ENCODE measurements around the gene NCS1.
A peak's percentile ranks its signal among the peaks of the same experiment; 100 is the strongest.

Gene NCS1

DNA sequence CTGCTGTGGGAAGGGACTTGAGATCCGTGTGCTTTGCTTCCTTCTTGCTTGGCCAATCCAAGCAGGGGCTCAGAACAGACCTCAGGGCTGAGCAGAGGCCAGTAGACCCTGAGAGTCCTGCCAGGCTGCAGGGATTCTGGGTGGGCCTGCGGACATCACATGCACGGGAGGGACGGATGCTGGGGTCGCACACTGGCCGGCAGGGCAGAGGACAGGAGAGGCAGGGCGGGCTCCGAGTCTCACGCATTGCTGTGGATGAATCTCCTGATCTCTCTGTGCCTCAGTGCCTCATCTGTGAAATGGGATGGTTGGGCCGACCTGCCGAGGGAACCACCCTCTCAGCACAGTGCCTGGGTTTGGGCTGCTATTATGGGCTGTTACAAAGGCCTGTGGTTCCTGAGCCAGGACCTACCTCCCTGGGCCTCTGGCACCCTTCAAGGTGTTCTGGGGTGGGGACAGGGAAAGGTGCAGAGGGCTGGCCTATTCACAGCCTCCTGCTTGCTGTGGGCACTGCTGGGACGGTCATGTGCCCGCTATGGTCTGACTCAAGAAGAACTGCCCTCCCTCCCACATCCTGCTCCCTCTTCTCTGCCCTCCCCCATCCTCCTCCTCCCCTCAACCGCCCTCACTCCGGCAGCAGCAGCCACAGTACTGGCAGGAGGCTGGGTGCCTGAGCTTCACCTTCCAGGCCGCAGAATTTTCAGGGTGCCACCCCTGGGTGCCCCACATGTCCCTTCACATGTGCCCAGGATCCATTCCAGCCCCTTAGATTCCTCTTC, 43.3 kb downstream of the NCS1 start:
- no peak for DNase-seq

DNA sequence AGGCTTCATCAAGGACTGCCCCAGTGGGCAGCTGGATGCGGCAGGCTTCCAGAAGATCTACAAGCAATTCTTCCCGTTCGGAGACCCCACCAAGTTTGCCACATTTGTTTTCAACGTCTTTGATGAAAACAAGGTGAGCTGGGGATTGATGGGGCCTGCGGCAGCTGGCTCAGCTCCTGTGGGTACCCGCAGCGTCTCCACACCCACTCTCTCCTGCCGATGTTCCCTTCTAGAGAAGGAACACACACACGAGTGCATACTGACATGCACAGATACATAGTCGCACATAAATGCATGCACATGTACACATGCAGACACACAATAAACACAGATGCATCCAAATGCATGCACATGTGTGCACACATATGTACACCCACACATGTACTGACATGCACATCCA, 45.6 kb downstream of the NCS1 start:
- no peak for DNase-seq

DNA sequence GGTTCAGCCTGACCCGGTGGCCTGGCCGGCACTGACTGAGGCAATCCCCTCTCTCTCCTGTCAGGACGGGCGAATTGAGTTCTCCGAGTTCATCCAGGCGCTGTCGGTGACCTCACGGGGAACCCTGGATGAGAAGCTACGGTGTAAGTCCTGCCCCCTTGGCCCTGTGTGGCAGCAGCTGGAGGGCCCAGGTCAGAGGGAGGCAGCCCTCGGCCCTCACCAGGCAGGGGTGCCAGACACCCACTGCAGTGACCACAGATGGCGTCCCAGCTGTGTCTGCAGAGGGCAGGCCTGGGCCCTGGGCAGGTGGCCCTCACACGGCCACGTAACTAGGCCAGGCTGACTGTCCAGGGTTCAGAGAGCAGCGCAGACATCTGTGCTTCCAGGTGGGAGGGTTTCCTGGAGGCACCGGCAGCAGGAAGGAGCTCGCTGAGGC, 47.5 kb downstream of the NCS1 start:
- no peak for DNase-seq

DNA sequence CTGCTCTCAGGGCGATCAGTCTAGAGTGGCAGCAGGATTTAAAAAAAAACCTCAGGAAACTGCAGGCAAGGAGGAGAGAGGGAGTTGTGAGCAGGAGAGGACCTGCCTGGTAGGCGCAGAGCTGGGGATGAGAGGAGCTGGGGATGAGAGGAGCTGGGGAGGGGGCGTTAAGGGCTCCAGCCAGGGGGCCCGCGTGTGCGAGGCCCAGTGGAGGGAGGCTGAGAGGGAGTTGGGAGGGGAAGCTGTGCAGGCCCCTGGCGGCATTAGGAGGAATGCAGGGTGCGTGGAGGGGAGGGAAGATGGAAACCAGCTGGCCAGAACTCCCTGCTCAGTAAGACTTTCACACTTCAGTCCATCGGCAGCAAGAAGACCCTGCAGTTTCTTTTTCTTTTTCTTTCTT, 48.1 kb downstream of the NCS1 start:
- DNase-seq: no peak

DNA sequence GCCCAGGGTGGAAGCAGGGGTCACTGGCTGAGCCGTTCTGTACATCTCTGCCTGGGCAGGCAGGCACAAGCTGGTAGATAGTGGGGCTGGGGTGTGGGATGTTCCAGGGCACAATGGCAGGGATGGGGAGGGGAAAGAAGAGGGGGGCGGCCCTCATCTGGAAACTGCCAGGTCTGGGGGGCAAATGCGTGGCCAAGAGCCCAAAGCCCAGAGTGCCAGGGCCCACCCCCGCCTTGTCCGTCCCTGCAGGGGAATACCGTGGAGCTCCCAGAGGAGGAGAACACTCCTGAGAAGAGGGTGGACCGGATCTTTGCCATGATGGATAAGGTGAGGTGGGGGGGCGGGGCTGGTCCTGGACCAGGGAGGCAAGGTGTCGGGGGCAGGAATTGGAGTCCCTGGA, 50.6 kb downstream of the NCS1 start:
- DNase-seq: no peak

DNA sequence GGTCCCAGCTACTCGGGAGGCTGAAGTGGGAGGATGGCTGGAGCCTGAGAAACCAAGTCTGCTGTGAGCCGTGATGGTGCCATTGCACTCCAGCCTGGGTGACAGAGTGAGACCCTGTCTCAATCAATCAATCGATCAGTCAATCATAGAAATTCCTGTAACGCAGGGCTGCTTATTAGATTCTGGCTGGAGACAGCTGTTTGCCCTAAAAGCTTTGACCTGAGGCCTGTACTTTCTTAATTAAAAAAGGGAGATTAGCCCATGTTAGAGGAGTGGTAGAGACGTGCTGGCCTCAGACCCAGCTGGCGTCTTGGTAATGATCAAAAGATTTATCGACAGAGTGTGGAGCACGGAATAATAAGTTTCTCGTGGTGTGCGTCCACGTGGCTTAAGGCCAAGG, 52.9 kb downstream of the NCS1 start:
- DNase-seq: no peak

DNA sequence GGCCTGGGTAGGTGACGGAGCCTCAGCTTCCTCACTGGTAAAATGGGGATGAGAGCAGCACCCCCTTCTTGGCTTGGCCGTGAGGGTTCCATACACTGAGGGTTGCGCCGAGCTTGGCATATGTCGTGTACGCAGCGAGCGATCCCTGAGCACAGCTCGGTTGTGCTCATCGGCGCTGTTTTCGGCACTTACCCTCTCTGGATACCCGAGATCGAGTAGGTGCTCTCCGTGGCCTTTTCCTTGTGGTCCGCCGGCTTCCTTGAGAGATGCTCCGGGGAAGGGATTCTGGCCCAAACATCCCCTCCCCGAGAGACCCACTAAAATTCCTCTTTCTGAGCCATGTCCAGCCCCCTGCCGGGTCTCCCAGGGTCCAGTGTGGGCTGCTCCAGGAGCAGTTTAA, 53.4 kb downstream of the NCS1 start:
- DNase-seq: no peak

DNA sequence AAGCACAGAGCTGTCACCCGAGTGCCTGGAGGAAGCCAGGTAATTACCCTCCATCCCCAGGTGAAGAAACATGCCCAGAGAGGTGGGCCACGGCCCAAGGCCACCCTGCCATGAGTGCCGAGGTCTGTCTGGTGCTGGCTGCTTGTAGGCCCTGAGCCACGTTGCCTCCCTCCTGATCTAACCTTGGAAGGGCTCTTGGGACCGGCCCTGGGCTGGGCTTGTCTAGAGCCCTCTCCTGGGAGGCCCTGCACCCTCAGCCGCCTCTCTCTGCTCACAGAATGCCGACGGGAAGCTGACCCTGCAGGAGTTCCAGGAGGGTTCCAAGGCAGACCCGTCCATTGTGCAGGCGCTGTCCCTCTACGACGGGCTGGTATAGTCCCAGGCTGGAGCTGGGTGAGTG, 53.9 kb downstream of the NCS1 start:
- no peak for DNase-seq

DNA sequence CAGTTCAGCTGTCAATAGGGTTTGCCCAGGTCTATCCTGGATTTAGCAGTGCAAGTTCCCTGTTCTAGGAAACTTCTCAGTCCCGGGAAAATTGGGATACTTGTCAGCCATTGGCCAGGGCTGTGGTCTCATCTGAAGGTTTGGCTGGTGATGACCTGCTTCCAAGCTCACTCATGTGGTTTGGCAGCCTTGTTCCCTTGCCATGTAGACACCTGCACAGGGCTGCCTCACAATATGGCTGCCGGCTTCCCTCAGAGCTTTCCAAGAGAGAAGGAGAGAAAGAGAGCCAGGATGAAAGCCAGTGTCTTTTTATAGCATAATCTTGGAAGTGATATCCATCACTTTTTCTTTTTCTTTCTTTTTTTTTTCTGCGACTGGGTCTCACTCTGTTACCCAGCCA, 55.6 kb downstream of the NCS1 start:
- DNase-seq: no peak

DNA sequence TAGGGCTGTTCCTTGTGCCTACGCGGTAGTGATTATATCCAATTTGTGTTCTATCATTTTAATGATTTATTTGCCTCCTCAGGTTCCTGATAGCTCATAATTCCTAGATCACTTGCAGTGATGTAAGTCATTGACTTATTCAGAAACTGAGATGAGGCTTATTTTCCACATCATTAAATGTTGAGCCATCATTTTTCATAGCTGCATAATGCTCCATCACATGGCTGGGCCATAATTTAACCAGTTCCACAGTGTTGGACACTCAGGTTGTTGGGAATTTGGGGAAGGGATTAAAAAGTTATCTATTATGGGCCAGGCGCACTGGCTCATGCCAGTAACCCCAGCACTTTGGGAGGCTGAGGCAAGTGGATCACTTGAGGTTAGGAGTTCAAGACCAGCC, 57.6 kb downstream of the NCS1 start:
- no peak for DNase-seq

DNA sequence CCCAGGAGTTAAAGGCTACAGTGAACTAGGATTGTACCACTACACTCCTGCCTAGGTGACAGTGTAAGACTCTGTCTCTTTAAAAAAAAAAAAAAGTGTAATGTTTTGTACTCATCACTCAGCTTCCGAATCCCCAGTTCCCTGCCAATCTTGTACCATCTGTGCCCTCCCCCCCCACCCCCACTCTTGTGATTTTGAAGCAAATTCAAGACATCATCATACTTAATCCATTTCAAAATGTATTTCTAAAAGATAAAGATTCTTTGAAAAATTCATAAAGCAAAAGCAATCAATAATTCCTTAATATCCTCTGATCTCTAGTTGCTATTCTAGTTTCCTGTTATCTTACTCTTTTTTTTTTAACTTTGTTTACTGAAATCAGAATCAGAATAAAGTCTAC, 58.4 kb downstream of the NCS1 start:
- no peak for DNase-seq

DNA sequence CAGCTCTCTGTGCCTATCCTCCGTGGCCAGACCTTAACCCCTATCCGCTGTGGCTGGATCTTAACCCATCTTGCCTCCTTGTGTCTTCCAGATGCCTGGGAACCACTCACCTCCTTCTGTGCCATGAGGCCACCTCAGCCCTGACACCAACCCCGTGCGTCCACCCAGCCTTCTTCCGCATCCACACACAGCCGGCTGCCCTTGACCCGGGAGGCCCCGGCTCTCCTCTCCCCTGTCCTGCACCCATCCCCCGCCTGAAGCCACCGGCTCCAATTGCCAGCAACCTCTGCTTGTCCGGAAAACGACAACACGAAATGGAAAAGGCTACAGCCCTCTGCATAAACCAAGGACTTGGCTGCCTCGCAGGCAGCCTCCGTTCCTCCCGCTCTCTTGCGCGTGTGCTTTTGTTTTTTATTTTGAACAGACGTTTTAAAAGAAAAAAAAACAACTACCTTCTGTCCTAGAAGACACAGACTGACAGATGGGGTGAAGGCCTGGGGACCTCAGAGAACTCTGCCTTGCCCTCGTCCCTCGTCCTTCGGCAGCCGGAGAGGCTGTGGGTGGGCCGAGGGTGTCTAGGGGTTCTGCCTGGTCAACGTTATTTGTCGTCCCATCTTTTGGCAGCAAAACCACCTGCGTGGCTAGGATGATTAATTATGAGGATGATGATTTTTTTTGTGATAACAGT, 60.8 kb downstream of the NCS1 start:
- DNase-seq: no peak

DNA sequence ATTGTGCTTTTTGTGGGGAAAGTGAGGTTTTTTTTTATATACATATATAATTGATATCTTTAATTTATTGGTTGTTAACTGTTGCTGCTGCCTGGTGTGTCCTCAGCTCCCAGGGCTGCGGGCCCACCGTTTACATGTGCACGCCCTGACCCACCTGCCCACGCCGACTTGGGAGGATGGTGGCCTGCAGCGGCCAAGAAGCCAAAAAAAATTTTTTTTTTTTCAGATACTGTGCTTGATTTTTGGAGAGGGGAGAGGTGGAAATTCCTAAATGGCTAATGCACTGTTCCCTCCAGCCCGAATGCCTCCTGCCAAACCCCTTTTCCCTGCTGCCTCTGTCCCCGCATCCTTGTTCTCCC, 61.4 kb downstream of the NCS1 start:
- DNase-seq: no peak

DNA sequence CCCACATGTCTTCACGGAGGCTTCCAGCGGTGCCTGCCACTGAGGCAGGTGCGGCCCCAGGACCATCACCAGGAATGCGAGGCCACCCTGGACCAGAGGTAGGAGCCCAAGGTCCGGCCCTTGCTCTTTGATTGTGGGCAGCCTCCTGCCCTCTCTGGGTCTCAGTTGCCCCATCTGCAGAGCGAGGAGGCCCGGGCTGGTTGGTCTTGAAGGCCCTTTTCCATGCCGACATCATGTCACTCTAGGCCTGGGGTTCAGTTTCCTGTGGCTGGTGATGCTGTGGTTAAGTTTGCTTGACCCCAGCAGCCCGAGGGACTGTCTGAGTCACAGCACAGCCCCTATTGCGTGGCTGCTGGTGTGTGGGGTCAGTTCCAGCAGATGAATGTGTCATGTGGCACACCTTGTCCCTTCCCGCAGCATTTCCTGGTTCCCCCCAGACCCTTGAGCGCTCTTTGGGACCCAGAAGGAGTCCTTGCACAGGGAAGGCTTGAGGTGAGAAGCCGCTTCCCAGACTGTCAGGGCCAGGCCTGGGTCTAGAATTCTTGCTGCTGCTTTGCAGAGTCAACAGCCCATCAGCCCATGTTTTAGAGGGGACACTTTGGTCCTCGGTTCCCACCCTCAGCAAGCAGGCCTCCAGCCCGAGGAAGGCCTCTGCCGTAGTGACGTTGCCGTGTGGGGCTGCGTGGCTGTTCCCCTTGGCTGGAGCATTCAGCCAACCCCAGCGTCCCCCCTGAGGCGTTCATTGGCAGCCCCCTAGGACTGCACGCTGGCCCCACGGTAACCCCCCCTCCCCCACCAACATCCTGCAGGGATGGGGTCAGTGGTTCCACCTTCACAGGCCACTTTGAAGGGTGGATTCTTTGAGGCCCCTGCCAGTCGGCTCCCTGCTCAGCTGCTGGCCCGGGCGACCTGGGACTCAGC, 62.4 kb downstream of the NCS1 start:
- no peak for DNase-seq

DNA sequence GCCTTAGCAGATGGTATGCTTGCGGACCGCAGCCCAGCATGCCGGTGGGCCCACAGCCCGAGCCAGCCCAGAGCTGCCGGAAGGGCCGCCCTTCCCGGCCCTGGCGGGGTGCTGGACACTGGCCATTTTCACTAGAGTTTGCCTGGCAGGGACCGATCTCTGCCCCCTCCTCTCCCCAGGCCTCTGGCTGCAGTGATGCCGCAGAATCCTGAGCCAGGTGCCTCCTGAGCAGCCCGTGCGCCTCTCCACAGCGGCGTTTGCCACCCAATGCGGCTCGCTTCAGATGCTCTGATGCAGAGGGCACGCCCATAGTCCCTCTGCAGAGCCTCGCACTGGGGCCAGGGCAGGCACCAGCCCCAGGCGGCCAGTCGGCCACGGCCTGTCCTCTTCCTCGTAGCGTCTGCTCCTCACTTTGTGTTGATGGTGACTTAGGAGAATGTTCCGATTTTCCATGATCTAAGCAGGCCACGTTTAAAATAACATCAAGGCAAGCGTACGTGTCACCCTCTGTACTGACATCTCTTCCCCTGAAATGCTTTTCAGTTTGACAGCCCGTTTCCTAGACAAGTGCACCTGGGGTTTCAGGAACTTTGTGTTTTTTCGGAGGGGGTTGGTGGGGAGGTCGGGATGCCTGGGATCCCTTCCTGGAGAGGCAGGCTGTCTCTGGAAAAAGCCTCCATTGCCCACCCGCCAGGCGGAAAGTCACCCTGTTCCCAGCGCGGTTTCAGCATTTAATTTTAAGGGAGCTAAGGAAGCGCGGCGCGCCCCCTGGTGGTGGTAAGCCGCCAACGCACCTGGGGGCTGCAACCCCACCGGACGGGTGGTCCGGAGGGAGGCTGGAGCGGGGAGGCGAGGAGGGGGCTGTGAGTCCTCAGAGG, 63.6 kb downstream of the NCS1 start:
- DNase-seq: peak; percentile 90

DNA sequence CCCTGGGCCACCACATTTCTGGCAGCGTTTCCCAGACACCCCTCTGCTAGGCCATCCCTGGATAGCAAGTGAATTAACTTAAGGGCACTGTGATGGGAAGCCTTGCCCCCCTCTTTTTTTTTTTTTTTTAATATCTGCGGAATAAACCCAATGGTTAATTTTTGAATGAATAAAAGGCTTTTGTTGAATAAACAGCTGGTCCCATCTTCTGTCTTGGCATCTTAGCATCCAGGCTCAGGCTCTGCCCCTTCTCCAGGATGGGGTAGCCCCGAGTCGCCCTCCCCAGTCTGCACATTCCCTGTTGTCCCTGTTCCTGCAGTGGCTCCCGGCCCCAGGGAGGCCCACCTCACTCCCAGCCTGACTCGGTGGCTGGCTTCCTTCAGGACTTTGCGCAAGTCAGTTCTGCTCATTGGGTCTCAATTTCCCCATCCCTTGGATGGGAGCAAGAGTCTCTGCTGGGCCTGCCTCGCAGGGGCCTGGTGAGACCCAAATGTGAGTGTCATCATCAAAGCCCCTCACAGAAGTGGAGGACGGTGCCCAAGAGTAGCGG, 64.3 kb downstream of the NCS1 start:
- DNase-seq: no peak

DNA sequence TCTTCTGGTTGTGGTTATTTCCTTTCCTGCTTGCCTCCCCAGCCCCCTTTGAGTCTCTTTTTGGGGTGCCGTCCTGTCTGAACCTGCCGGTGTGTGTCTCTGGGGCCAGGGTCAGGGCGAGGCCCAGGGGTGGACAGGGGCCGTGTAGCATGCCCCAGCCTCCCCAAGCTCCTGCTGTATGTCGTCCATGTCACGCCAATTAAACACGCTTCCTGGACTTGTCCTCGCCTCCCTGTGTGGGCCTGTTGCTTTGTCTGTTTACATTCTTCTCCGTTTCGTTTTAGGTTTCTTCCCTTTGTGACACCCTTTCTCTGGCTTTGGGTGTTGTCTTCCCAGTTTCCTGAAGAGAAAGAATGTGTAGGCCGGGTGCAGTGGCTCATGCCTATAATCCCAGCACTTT, 64.9 kb downstream of the NCS1 start:
- DNase-seq: no peak

DNA sequence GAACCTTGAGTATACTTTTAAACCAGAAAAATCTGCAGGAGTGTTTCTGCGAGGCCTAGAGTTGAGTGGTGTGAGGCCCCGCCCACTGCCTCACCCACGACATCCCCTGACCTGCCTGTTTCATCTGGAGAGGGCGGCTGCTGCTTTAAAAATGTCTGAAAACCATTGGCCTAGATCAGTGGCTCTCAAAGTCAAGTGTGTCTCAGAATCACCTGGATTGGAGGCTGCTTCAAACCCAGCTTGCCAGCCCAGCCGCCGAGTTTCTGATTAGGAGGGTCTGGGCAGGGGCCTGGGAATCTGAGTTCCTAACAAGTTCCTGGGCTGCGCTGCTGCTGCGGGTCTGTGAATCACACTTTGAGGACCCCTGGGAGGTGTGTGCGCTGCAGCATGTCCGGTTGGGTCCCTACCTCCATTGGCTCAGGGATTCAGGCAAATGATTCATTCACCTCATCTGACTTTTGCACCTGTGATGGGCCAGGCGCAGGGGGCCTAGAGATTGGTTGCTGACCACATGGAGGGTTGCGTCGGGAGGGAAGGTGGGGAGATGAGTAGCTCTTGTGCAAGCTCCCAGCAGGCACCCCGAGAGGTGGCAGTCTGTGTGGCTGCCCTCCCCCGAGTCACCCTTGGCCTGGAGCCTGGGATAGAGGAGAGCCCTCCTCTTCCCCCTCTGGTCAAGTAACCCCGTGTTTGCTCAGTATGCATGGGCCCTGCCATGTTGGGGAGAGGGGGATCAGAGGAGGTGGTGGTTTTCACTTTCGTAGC, 65.7 kb downstream of the NCS1 start:
- DNase-seq: no peak

DNA sequence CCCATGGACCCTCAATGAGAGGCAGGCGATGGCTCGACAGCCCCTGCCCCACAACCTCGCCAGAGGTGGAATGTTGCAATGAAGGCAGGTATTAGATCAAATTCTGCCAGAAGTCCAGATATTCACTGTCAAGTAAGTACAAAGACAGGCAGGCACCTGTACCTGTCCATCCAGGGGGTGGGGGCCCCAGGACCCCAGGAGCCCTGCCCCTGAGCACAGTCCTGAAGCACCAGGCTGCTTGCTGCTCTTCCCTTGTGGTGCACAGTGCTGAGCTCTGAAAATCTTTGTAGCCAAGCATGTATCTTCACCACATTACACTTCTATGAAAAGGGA, 67.1 kb downstream of the NCS1 start:
- DNase-seq: no peak

DNA sequence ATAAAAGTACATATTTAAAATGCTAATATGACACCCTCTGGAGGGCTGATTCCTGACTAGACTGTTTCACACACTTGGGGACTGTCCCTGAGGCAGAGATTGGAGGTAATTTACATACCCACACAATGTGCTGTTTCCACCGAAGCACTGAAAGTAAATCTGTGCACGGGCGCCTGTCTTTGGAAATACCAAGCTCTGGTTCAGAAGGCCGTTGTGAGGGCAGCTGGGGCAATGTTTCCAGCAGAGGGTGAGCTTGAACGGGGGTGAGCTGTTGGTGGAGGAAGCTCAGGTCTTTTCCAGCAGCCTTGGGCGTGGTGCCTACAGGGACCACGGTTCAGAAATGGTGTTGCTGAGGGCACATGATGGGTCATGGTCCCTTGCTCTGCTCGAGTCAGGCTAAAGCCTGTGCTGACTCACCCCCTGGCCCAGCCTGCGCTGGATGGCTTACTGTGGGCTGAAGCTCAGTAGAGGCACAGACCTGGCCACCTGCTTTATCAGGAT, 67.6 kb downstream of the NCS1 start:
- peak; percentile 80 for DNase-seq

DNA sequence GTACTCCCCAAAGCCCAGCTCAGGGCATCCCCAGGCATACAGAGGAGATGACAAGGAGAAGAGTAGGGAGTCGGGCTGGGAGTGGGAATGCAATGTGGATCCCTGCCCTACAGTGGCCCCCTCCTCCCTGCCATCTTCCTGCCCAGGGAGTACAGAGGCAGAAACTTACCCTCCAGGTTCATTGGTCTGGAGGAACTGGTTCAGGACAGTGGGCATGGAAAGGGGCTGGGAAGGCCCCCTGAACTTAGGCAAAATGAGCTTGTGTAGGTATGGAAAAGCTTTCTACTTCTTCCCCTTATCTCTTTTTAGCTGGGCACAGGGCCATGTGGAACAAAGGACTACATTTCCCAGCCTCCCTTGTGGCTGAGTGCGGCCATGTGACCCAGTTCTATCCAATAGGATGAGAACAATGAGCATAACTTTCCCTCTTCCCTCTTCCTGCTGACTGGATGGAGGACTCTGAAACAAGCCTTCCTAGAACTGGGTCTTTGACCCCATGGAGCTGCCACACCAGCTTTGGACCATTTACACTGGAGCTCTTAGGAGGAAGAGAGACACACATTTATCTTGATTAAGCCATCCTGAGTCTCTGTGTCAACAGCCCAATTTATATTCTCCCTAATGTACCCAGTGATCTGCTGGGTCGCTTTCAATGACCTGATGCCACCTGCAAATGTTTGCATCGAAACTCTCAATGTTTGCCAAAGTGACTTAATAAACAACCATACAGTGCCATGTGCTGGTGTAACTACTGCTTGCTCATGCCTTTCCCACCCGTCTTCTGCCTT, 68.4 kb downstream of the NCS1 start:
- peak; percentile 72 for DNase-seq
